Measurements from ENCODE around the gene SLC6A6.

- no peak for TF ChIP-seq CTCF (conservative IDR thresholded peaks at IDR 0.05; ENCODE audit: low read depth in 2 of 2)
- no peak for TF ChIP-seq EZH2 (IDR thresholded peaks at IDR 0.05; ENCODE audit: low read depth, unreplicated experiment)
- no peak for TF ChIP-seq POLR2AphosphoS5 (IDR thresholded peaks at IDR 0.05; ENCODE audit: low read depth)
Observed at GRCh38 chr3:14533457-14533958, 131.1 kb downstream of the SLC6A6 start.

Measured in GM23338 (cell line).